DOHH2 (cell line): ENCODE measurements around the gene TUBB2A.

ENCODE experiments used
- EZH2phosphoT487 ChIP-seq: fragments of 200-600 bp; sonication (generic); IDR thresholded peaks from 2 replicates; pipeline ENCODE4 v1.6.1; 2017; ENCODE audit warnings: borderline replicate concordance, mild to moderate bottlenecking, antibody characterized with exemption, low read length, moderate library complexity, mixed read lengths
- TF ChIP-seq, protein P1 (sequence below): fragments of 200-600 bp; sonication (generic); IDR thresholded peaks from one replicate; pipeline ENCODE4 v1.5.1; 2014; ENCODE audit warnings: antibody characterized with exemption, mild to moderate bottlenecking, low read depth, low read length; ENCODE audit not compliant: poor library complexity, severe bottlenecking

DNA sequence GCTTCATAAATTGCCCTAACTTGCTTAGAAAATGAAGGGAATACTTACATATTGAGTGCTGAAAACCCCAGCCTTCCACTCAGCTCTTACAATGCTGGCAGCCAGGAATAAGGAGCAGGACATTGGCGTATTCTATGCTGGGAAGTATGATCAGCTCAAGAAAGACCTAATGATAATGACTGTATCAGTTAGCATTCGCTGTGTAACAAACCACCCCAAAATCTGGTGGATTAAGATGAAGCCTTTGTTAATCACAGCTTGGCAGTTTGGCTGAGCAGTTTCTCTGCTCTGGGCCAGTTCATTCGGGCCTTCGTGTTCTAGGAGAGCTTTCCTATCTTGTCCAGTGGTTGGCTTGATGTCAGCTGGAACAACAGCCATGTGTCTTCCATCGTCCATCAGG is 33.4 kb upstream of the TUBB2A start:
- TF ChIP-seq, protein P1, sequence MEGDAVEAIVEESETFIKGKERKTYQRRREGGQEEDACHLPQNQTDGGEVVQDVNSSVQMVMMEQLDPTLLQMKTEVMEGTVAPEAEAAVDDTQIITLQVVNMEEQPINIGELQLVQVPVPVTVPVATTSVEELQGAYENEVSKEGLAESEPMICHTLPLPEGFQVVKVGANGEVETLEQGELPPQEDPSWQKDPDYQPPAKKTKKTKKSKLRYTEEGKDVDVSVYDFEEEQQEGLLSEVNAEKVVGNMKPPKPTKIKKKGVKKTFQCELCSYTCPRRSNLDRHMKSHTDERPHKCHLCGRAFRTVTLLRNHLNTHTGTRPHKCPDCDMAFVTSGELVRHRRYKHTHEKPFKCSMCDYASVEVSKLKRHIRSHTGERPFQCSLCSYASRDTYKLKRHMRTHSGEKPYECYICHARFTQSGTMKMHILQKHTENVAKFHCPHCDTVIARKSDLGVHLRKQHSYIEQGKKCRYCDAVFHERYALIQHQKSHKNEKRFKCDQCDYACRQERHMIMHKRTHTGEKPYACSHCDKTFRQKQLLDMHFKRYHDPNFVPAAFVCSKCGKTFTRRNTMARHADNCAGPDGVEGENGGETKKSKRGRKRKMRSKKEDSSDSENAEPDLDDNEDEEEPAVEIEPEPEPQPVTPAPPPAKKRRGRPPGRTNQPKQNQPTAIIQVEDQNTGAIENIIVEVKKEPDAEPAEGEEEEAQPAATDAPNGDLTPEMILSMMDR = no peak
- no peak for TF ChIP-seq EZH2phosphoT487
